GM18951 (cell line): ENCODE data around the gene NUB1.

ENCODE experiments used
- POLR2A ChIP-seq: IDR thresholded peaks from 4 replicates; pipeline ENCODE4 v1.6.1; 2011; ENCODE audit warnings: mild to moderate bottlenecking; ENCODE audit not compliant: insufficient read length, insufficient read depth; ENCODE audit errors: extremely low read depth
- in situ Hi-C: fragments of 300-500 bp; cut with MboI; formaldehyde crosslinking; loops from one replicate; pipeline ENCODE4 v1.12.0; 2022; ENCODE audit warnings: low sequenced_read_pairs, mixed read lengths, inconsistent platforms; ENCODE audit not compliant: unreplicated experiment

The NUB1 gene

GRCh38 chr7:151398446-151399304 lies 57.1 kb downstream of the NUB1 start:
- no peak for TF ChIP-seq POLR2A
- in situ Hi-C loops, result no loop called here

GRCh38 chr7:151399305-151399601 lies 57.6 kb downstream of the NUB1 start:
- TF ChIP-seq POLR2A, result no peak
- in situ Hi-C loops, result no loop called here

GRCh38 chr7:151399906-151400305 lies 58.3 kb downstream of the NUB1 start:
- no peak for TF ChIP-seq POLR2A
- in situ Hi-C loops, result no loop called here

- TF ChIP-seq POLR2A, result no peak
Measured at GRCh38 chr7:151400626-151401315, 59.2 kb downstream of the NUB1 start.

GRCh38 chr7:151402029-151402835 lies 60.6 kb downstream of the NUB1 start:
- TF ChIP-seq POLR2A, result no peak
- in situ Hi-C loops, result no loop called here

More at GRCh38 chr7:151400626-151401315, 59.2 kb downstream of the NUB1 start:
- in situ Hi-C loops, result no loop called here

- in situ Hi-C loops, result no loop called here
- TF ChIP-seq POLR2A, result no peak
Measured at GRCh38 chr7:151403764-151404163, 62.2 kb downstream of the NUB1 start.

GRCh38 chr7:151404216-151405011 lies 62.8 kb downstream of the NUB1 start:
- in situ Hi-C loops, result no loop called here
- no peak for TF ChIP-seq POLR2A

GRCh38 chr7:151405056-151405455 lies 63.4 kb downstream of the NUB1 start:
- in situ Hi-C loops, result no loop called here
- TF ChIP-seq POLR2A, result no peak

- in situ Hi-C loops, result no loop called here
- no peak for TF ChIP-seq POLR2A
Measured at GRCh38 chr7:151405588-151405987, 64.0 kb downstream of the NUB1 start.

GRCh38 chr7:151406051-151406875 lies 64.7 kb downstream of the NUB1 start:
- no peak for TF ChIP-seq POLR2A
- in situ Hi-C loops, result no loop called here

- TF ChIP-seq POLR2A, result no peak
- in situ Hi-C loops, result no loop called here
Measured at GRCh38 chr7:151406886-151407583, 65.4 kb downstream of the NUB1 start.
